Transverse colon (tissue), 4 donors: Measurements from ENCODE around the gene SHLD2. TPM values are rescaled to one million over a fixed set of nuclear protein-coding genes. Genes with fewer than 3 reads are reported as not detected.

Experiments used
- total RNA-seq, 4 donors: library from RNA; depleted of rRNA; stranded (reverse); fragments of >200 nt; gene quantifications; one replicate each; pipeline ENCODE4 v1.1.0, GENCODE V29; 2016

SHLD2 gene
- total RNA-seq, 4 donors from 2014 or later: 21.7 to 43.7 (median 37.3) TPM

Other genes with a start within 250 kb of the SHLD2 start
- 10 to 100 TPM in 1 of 4 donors, 1 to 10 TPM in 3; 1.1 to 25.3 (median 8.1) TPM for gene MMRN2, start 137.6 kb upstream of the SHLD2 start, total RNA-seq
- 1 to 10 TPM in 2 of 4 donors, not detected in 2; 7.4 to 7.5 TPM for gene SNCG, start 136.6 kb upstream of the SHLD2 start, total RNA-seq
- 100 to 1,000 TPM in 2 of 4 donors, 10 to 100 TPM in 2; 35.0 to 194 (median 117) TPM for gene ADIRF, start 126.7 kb upstream of the SHLD2 start, total RNA-seq
- gene FAM25A, start 74.9 kb upstream of the SHLD2 start, total RNA-seq: not detected
- gene GLUD1, start 363 bp upstream of the SHLD2 start, total RNA-seq: 100 to 1,000 TPM; 150 to 293 (median 201) TPM
- 1 to 10 TPM in 3 of 4 donors, under 1 TPM in 1; 0.80 to 3.0 (median 2.4) TPM for gene NUTM2A, start 130.2 kb downstream of the SHLD2 start, total RNA-seq